Thoracic aorta (tissue), 2 donors: ENCODE data around the gene EBF4. TPM values are rescaled to one million over a fixed set of nuclear protein-coding genes. Genes with fewer than 3 reads are reported as not detected.

ENCODE experiments used
- ATAC-seq: fragments of 150-250 bp; one replicate; pipeline ENCODE4 v1.8.0; 2017; ENCODE audit warnings: low read depth; ENCODE audit not compliant: insufficient number of reproducible peaks, low FRiP score
- DNase-seq: peaks from one replicate; pipeline ENCODE4 v3.0.0-alpha.2; 2020; ENCODE audit warnings: low spot score
- H3K27ac ChIP-seq, 2 donors: fragments of 200-600 bp; sonication (generic); 1 replicate in 1 of 2; 2 replicates in 1 of 2; pipeline ENCODE4 v1.5.1; 2016; ENCODE audit warnings: mild to moderate bottlenecking in 2 of 2, moderate library complexity in 2 of 2
- H3K27me3 ChIP-seq: fragments of 200-600 bp; sonication (generic); replicated peaks from 2 replicates; pipeline ENCODE4 v1.6.0; 2016; ENCODE audit warnings: mild to moderate bottlenecking; ENCODE audit not compliant: insufficient read depth
- H3K36me3 ChIP-seq: fragments of 200-600 bp; sonication (generic); one replicate; pipeline ENCODE4 v1.5.1; 2016
- H3K4me1 ChIP-seq, 2 donors: fragments of 200-600 bp; sonication (generic); 1 replicate in 1 of 2; 2 replicates in 1 of 2; pipeline versions ENCODE4 v1.5.1 to v1.6.0; 2016; ENCODE audit warnings: low read depth in 2 of 2, mild to moderate bottlenecking in 1 of 2; ENCODE audit not compliant: control insufficient read depth in 1 of 2
- H3K4me3 ChIP-seq: fragments of 200-600 bp; sonication (generic); 2 replicates; pipeline ENCODE4 v1.5.1; 2016; ENCODE audit warnings: mild to moderate bottlenecking
- H3K9me3 ChIP-seq: fragments of 200-600 bp; sonication (generic); 2 replicates; pipeline ENCODE4 v1.5.1; 2016
- CTCF ChIP-seq: fragments of 200-600 bp; sonication (generic); IDR thresholded peaks from one replicate; pipeline ENCODE4 v1.5.1; 2019; ENCODE audit warnings: antibody characterized with exemption
- total RNA-seq, 2 donors: library from RNA; depleted of rRNA; stranded (reverse); fragments of >200 nt; gene quantifications; one replicate each; pipeline versions ENCODE4 v1.1.0 to v1.2.3, GENCODE V29; 2016

EBF4 gene
- total RNA-seq, 2 donors from 2014 or later: 14.1 to 16.6 TPM

GRCh38 chr20:2771631-2772080 is 79.1 kb downstream of the EBF4 start:
- H3K9me3 ChIP-seq: peaks cover 3% of the 10 kb centered on the region
- DNase-seq: no peak
- TF ChIP-seq CTCF: no peak

GRCh38 chr20:2773812-2774211 is 81.2 kb downstream of the EBF4 start:
- no peaks in the 10 kb centered on the region for H3K36me3 ChIP-seq
- H3K9me3 ChIP-seq: peaks cover 3% of the 10 kb centered on the region
- ATAC-seq (no peak), DNase-seq (no peak)
- H3K4me1 ChIP-seq: peaks cover under 1 to 20% of the 10 kb centered on the region in 2 donors
- peaks cover 3% of the 10 kb centered on the region for H3K27me3 ChIP-seq
- TF ChIP-seq CTCF: no peak
- no peak overlapping the region for H3K4me3 ChIP-seq
- no peak overlapping the region for H3K27ac ChIP-seq

More at GRCh38 chr20:2771631-2772080, 79.1 kb downstream of the EBF4 start:
- no peak overlapping the region for H3K4me3 ChIP-seq
- H3K27ac ChIP-seq: no peak overlapping the region
- peaks cover 3% of the 10 kb centered on the region for H3K27me3 ChIP-seq
- peaks cover 11 to 35% of the 10 kb centered on the region in 2 donors for H3K4me1 ChIP-seq
- H3K36me3 ChIP-seq: no peaks in the 10 kb centered on the region
- ATAC-seq: no peak

- Histone ChIP-seq H3K9me3 (peaks cover 3% of the 10 kb centered on the region), H3K36me3 (no peaks in the 10 kb centered on the region), H3K27ac (no peak overlapping the region), H3K27me3 (peaks cover 3% of the 10 kb centered on the region), H3K4me3 (no peak overlapping the region), H3K4me1 (peaks cover 0 to 12% of the 10 kb centered on the region in 2 donors)
- ATAC-seq (no peak), DNase-seq (no peak)
- no peak for TF ChIP-seq CTCF
These were observed 82.6 kb downstream of the EBF4 start for GRCh38 chr20:2775139-2775538.

- Histone ChIP-seq H3K9me3 (peaks cover 3% of the 10 kb centered on the region), H3K4me3 (no peak overlapping the region), H3K4me1 (no peaks in the 10 kb centered on the region), H3K36me3 (no peaks in the 10 kb centered on the region), H3K27ac (no peak overlapping the region), H3K27me3 (no peaks in the 10 kb centered on the region)
- DNase-seq (no peak), ATAC-seq (no peak)
- no peak for TF ChIP-seq CTCF
These were observed 86.2 kb downstream of the EBF4 start for GRCh38 chr20:2778602-2779321.

- H3K4me1 ChIP-seq: no peaks in the 10 kb centered on the region
- no peak for ATAC-seq
- no peak for DNase-seq
- no peaks in the 10 kb centered on the region for H3K36me3 ChIP-seq
- no peaks in the 10 kb centered on the region for H3K27me3 ChIP-seq
- TF ChIP-seq CTCF: no peak
- no peak overlapping the region for H3K4me3 ChIP-seq
- H3K9me3 ChIP-seq: peaks cover 1% of the 10 kb centered on the region
- no peak overlapping the region for H3K27ac ChIP-seq
These were observed 88.4 kb downstream of the EBF4 start for GRCh38 chr20:2780948-2781347.
